ENCODE data around the gene MYL3. TPM values are rescaled to one million over a fixed set of nuclear protein-coding genes. Genes with fewer than 3 reads are reported as not detected.

The MYL3 gene
- polyA plus RNA-seq, 1 of the 3 experiments (the other 2 are of a cell fraction) = not detected

DNA sequence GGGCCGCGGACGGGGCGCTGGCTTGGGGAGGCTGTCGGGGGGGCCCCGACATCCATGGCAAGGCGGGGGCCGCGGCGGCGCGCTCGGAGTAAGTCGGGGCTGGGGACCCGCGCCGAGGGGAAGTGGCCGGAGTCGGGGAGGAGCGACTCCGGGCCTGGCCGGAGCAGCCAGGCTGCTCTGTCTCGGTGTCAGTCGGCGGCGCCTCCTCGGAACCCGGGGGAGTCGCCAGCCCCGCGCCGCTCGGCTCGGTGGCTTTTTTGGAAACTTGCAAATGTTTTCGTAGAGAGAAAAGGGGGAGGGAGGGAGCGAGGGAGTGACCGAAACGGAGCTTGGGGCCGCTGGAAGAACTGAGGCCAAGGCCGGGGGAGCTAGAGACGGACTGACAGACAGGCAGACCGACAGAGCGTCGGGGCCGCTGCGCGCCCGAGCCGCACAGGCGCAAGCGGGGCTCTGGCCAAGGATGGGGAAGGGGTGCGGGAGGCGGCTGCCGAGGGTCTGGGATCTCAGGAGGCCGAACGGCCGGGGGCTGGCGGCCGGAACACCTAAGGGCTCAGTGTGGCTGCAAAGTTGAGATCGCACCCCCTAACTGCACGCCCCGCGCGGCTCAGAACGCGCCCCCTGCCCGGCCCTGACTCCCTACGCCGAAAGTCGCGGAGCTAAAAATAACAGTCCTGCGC is 19.3 kb upstream of the MYL3 start:
- Histone ChIP-seq H2AFZ (ENCODE audit: low read depth) (peak overlapping the region; percentile 79), H3K4me1 (ENCODE audit: control insufficient read depth in 1 of 2, insufficient read depth in 2 of 2, low read depth in 1 of 2, low read length in 1 of 2) (peaks cover 0 to 20% of the 10 kb centered on the region in 2 experiments; a peak in 1 of 4 replicates), H3K4me2 (peak overlapping the region; percentile 82), H3K9me3 (no peaks in the 10 kb centered on the region), H3K9me2 (no peaks in the 10 kb centered on the region), H4K20me1 (ENCODE audit: insufficient read depth) (no peaks in the 10 kb centered on the region), H3K4me3 (ENCODE audit: low read depth in 2 of 2, low read length in 1 of 2) (peak overlapping the region; percentile 44 to 64), H3K36me3 (replicated peaks in 1 of 2; ENCODE audit: control insufficient read depth in 1 of 2, insufficient read depth in 2 of 2, low read length in 1 of 2) (no peaks in the 10 kb centered on the region), H3K27ac (ENCODE audit: low read depth in 2 of 2, low read length in 1 of 2) (no peak overlapping the region), H3K27me3 (ENCODE audit: insufficient read depth) (peaks cover 22% of the 10 kb centered on the region), H3K79me2 (ENCODE audit: insufficient read depth) (no peaks in the 10 kb centered on the region), H3K9ac (no peak overlapping the region), H3F3A (replicated peaks; ENCODE audit: insufficient read depth) (no peaks in the 10 kb centered on the region)
- CTCF ChIA-PET = interaction anchor here (0.9 to 31.0 kb wide), 7 partner anchors 9 to 394 kb away, joined by 3 to 480 read pairs (median 14); partner anchors contain the start of gene PTH1R
- POLR2A ChIA-PET = interaction anchor here (0.6 to 1.8 kb wide), 3 partner anchors 27 to 37 kb away, joined by 3 to 6 read pairs (median 3); no protein-coding TSS in a partner anchor
- peak; percentile 87; the same call in 1 of the 2 replicates for TF ChIP-seq EZH2phosphoT487 (IDR thresholded peaks at IDR 0.05; ENCODE audit: borderline replicate concordance, low read depth)
- no peak for TF ChIP-seq NFIC (IDR thresholded peaks at IDR 0.05; ENCODE audit: borderline replicate concordance)
- 0% methylated on average over 8 of the region's 72 CpGs for WGBS (ENCODE audit: low lambda C conversion rate)
- DNase-seq = peak; percentile 82

DNA sequence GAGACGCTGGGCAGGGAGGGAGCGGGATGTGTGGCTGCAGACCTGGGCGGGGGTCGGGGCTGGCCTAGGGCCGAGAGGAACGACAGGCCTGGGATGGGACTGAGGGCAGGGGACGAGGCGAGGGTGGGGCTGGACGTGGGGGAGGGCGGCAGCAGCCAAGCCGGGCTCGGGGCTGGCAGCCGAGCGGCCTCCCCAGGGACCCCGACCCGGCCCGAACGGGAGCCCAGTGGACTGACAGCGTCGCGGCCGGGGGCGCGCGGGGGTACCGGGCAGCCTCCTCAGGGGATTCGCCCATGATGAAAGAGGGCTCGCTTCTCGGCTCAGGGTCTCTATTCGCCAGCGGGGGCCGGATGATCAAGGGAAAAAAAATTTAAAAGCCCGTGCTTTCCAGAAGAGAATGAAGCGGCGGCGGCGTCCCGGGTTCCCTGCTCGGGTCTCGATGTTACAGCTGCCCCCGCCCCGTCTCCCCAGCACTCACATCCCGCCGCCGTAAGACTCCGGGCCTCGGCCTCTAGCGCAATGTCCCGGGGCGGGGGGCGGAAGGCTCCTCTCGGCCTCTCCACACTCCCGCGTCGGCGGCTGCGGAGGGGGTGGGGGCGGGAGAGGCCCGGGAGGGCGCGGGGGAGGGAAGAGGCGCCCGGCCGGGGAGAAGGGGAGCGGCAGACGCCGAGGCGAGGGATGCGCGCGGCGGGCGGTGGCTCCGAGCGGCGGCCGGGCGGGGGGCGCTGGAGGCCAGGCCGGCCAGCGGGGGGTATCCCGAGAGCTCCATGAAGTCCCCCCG is 18.5 kb upstream of the MYL3 start:
- peak; percentile 83 for DNase-seq
- H3K4me3 ChIP-seq (ENCODE audit: low read depth in 2 of 2, low read length in 1 of 2) = peak overlapping the region; percentile 44 to 64
- no peaks in the 10 kb centered on the region for H4K20me1 ChIP-seq (ENCODE audit: insufficient read depth)
- TF ChIP-seq RXRA (IDR thresholded peaks at IDR 0.05; ENCODE audit: borderline replicate concordance, low read depth) (no peak), EP300 (IDR thresholded peaks at IDR 0.05; ENCODE audit: borderline replicate concordance in 1 of 2, low read depth in 1 of 2, low read length in 1 of 2) (no peak), GABPA (IDR thresholded peaks at IDR 0.05; ENCODE audit: low read depth) (no peak), FOSL2 (IDR thresholded peaks at IDR 0.05; ENCODE audit: borderline replicate concordance, low read depth) (no peak), SMC3 (IDR thresholded peaks at IDR 0.05; ENCODE audit: low read depth, low read length) (no peak), TEAD4 (IDR thresholded peaks at IDR 0.05; ENCODE audit: borderline replicate concordance, insufficient read depth) (no peak)
- TF ChIP-seq, protein P1, sequence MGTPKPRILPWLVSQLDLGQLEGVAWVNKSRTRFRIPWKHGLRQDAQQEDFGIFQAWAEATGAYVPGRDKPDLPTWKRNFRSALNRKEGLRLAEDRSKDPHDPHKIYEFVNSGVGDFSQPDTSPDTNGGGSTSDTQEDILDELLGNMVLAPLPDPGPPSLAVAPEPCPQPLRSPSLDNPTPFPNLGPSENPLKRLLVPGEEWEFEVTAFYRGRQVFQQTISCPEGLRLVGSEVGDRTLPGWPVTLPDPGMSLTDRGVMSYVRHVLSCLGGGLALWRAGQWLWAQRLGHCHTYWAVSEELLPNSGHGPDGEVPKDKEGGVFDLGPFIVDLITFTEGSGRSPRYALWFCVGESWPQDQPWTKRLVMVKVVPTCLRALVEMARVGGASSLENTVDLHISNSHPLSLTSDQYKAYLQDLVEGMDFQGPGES (IDR thresholded peaks at IDR 0.05; ENCODE audit: low read depth, low read length) = no peak
- H3K9me3 ChIP-seq = no peaks in the 10 kb centered on the region
- ChIA-PET POLR2A (interaction anchor here (0.6 to 1.8 kb wide), 3 partner anchors 28 to 36 kb away, joined by 3 to 6 read pairs (median 3); no protein-coding TSS in a partner anchor), CTCF (interaction anchor here (0.7 to 31.0 kb wide), 10 partner anchors 8 to 393 kb away, joined by 3 to 480 read pairs (median 12); partner anchors contain the start of gene PTH1R)
- WGBS (ENCODE audit: low lambda C conversion rate) = 2% methylated on average over 17 of the region's 83 CpGs
- no peaks in the 10 kb centered on the region for H3K79me2 ChIP-seq (ENCODE audit: insufficient read depth)
- no peaks in the 10 kb centered on the region for H3F3A ChIP-seq (replicated peaks; ENCODE audit: insufficient read depth)
- H3K4me1 ChIP-seq (ENCODE audit: control insufficient read depth in 1 of 2, insufficient read depth in 2 of 2, low read depth in 1 of 2, low read length in 1 of 2) = peaks cover 0 to 20% of the 10 kb centered on the region in 2 experiments; a peak in 1 of 4 replicates
- H2AFZ ChIP-seq (ENCODE audit: low read depth) = peak overlapping the region; percentile 79; the same call in 1 of the 2 replicates
- peaks cover 22% of the 10 kb centered on the region for H3K27me3 ChIP-seq (ENCODE audit: insufficient read depth)
- no peaks in the 10 kb centered on the region for H3K9me2 ChIP-seq
- H3K4me2 ChIP-seq = peak overlapping the region; percentile 82
- H3K9ac ChIP-seq = no peak overlapping the region
- no peaks in the 10 kb centered on the region for H3K36me3 ChIP-seq (replicated peaks in 1 of 2; ENCODE audit: control insufficient read depth in 1 of 2, insufficient read depth in 2 of 2, low read length in 1 of 2)
- H3K27ac ChIP-seq (ENCODE audit: low read depth in 2 of 2, low read length in 1 of 2) = no peak overlapping the region

Data from SK-N-SH (cell line).